Aorta (tissue), 5 donors: ENCODE data around the gene NDUFV2. TPM values are rescaled to one million over a fixed set of nuclear protein-coding genes. Genes with fewer than 3 reads are reported as not detected.
A peak's percentile ranks its signal among the peaks of the same experiment; 100 is the strongest.
"Not testable (repeated sequence)": the region's sequence is repeated elsewhere in the genome, so short reads cannot be mapped to it uniquely, and the experiment has no call there.

Experiments
- ATAC-seq: fragments of 200-7000 bp; cut with Tn5 transposase; one replicate; pipeline ENCODE4 v1.9.1; 2022; ENCODE audit warnings: moderate library complexity; ENCODE audit not compliant: low FRiP score
- DNase-seq, 2 donors: peaks; one replicate each; pipeline ENCODE4 v3.0.0-alpha.2; 2020
- H3K27ac ChIP-seq, 2 donors: one replicate each; pipeline ENCODE4 v1.5.1; 2013; ENCODE audit warnings: low read length in 2 of 2, mild to moderate bottlenecking in 2 of 2, moderate library complexity in 2 of 2, control low read depth in 1 of 2, inconsistent platforms in 1 of 2, low read depth in 1 of 2
- H3K27me3 ChIP-seq, 2 donors: one replicate each; pipeline ENCODE4 v1.6.1; 2013; ENCODE audit warnings: control low read depth in 1 of 2, low read length in 1 of 2, mild to moderate bottlenecking in 1 of 2, moderate library complexity in 1 of 2; ENCODE audit not compliant: insufficient read depth in 2 of 2, control insufficient read depth in 1 of 2
- H3K36me3 ChIP-seq, 2 donors: one replicate each; pipeline ENCODE4 v1.6.1; 2013; ENCODE audit warnings: control low read depth in 1 of 2, low read length in 1 of 2, mild to moderate bottlenecking in 1 of 2; ENCODE audit not compliant: insufficient read depth in 2 of 2, control insufficient read depth in 1 of 2
- H3K4me1 ChIP-seq, 2 donors: one replicate each; pipeline ENCODE4 v1.6.1; 2013; ENCODE audit warnings: low read length in 2 of 2, control low read depth in 1 of 2, mild to moderate bottlenecking in 1 of 2, moderate library complexity in 1 of 2; ENCODE audit not compliant: insufficient read depth in 2 of 2, control insufficient read depth in 1 of 2
- H3K4me3 ChIP-seq, 2 donors: one replicate each; pipeline ENCODE4 v1.5.1; 2013; ENCODE audit warnings: low read length in 2 of 2, control low read depth in 1 of 2, mild to moderate bottlenecking in 1 of 2
- H3K9me3 ChIP-seq: one replicate; pipeline ENCODE4 v1.6.1; 2013; ENCODE audit warnings: mild to moderate bottlenecking, low read length; ENCODE audit not compliant: control insufficient read depth
- WGBS, 2 donors: extraction: QIAGEN DNeasy Blood & Tissue Kit; methylation state at CpG; one replicate each; pipeline ENCODE4 v1.1.7; 2013; 5-methylcytosine and 5-hydroxymethylcytosine counted together
- intact Hi-C, 2 donors: fragments of 100-400 bp; cut with DNase I; formaldehyde crosslinking; loops; one replicate each; pipeline versions ENCODE4 v1.14.2 to v1.15.0; 2022
- polyA plus RNA-seq, 2 donors: library from polyadenylated mRNA; stranded (reverse); fragments of 200-250 nt; gene quantifications; one replicate each; pipeline ENCODE4 v1.2.3, GENCODE V29; 2013
- total RNA-seq, 2 donors: library from RNA; stranded (reverse); fragmentation: NEBNext Ultra II Directional; extraction: Animal tissue kit (Norgen Biotek cat#: 25700); gene quantifications; one replicate each; pipeline ENCODE4 v1.2.1, GENCODE V29; 2021
- donor health status: healthy with polysubstance abuse.
- donor health status: Bipolar disorder and iron deficiency.
- donor health status: DM: no; HTN: no; CAD: no.
- donor health status: DM: no; HTN: no; CAD: no.
- donor health status: DM: yes; HTN: yes; CAD: no.

Gene NDUFV2
- total and polyA plus RNA-seq, 4 donors, result 83.8 to 150 (median 113) TPM

DNA sequence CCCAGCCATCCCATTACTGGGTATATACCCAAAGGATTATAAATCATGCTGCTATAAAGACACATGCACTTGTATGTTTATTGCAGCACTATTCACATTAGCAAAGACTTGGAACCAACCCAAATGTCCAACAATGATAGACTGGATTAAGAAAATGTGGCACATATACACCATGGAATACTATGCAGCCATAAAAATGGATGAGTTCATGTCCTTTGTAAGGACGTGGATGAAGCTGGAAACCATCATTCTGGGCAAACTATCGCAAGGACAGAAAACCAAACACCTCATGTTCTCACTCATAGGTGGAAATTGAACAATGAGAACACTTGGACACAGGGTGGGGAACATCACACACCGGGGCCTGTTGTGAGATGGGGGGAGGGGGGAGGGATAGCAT lies 9.4 kb upstream of the NDUFV2 start:
- H3K9me3 ChIP-seq, ATAC-seq, H3K27ac ChIP-seq, H3K4me3 ChIP-seq, H3K36me3 ChIP-seq, DNase-seq, H3K27me3 ChIP-seq, H3K4me1 ChIP-seq, intact Hi-C loops: not testable (repeated sequence)
- WGBS, 2 donors, result 72 to 93% methylated on average over 3 of the region's 3 CpGs

DNA sequence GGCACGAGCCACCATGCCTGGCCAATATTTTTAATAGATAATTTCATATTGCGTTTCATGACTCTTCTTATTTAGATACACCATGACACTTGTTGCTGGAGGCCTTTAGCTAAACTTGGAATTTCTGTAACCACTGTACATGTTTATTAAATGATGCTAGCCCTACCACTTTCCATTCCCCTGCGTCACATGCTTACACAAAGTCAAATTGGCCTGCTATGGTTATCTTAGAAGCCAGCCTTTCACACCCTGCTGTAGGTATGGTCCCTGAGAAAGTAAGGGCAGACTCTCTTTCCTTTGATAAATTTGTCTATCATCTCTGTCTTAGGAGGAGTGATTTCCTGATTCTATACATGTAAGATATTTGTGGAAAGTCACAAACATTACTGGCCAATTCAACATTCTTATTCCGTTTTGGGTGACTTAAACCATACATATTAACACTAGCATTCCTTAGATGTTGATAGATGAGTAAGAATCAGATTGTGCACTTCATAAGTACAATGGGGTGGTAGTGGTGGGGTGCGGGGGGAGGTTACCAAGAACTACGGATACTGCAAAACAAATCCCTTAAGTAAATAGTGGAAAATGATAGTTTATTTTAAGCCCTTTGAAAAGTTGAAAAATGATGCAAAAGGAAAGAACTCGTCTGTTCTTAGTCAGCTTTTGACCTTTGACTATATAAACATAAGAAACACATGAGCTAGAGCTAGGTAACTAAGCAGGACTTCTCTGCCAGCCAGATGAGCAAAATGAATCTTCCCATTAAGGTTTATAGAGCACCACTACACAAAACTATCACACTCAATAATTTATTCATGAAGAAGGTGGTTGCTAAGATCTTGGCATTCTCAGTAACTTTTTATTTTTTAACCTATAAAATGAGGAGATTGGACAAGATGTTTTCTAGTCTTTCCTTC lies 7.9 kb upstream of the NDUFV2 start:
- no peaks in the 10 kb centered on the region for H3K9me3 ChIP-seq
- no peak for ATAC-seq
- intact Hi-C loops, result no loop called here
- H3K36me3 ChIP-seq, result no peaks in the 10 kb centered on the region
- peaks cover 0 to 2% of the 10 kb centered on the region in 2 donors for H3K4me1 ChIP-seq
- WGBS, 2 donors, result 59 to 64% methylated on average over 7 of the region's 7 CpGs
- no peak overlapping the region for H3K4me3 ChIP-seq
- H3K27me3 ChIP-seq, result no peaks in the 10 kb centered on the region
- H3K27ac ChIP-seq, result no peak overlapping the region
- DNase-seq, result no peak

DNA sequence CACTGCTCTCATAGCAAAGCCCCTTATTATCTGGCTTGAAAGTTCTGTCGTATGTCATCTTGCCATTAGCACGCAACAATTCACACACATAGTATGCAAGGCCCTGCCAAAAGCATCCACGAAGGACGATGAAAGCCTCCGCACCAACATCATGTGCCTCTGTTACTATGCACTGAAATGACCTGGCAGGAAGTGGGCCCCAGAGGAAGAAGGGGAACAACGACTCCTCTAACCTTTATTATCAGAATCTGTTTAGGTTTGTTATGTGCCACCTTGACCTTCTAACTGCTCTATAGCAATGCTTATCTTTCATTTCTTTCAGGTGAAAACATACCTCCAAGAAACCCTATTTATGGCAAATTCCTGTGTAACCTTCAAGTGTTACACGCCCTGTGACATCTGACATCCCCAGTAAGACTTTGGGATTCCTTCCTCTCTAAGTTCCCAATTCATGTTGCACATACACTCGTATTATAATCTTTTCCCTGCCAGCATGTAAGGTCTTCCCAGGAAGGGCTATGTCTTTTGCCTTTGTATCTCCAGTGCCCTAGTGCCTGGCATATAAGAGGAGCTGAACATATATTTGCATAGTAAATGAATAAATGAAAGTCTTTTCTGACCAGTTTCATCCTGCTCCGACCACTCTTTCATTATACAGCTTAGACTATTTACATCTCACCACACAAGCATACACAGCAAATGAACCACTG lies 7.0 kb upstream of the NDUFV2 start:
- H3K9me3 ChIP-seq, result no peaks in the 10 kb centered on the region
- peaks cover 0 to 2% of the 10 kb centered on the region in 2 donors for H3K4me1 ChIP-seq
- ATAC-seq, result no peak
- no peaks in the 10 kb centered on the region for H3K36me3 ChIP-seq
- H3K27ac ChIP-seq, result no peak overlapping the region
- no peaks in the 10 kb centered on the region for H3K27me3 ChIP-seq
- intact Hi-C loops, result no loop called here
- H3K4me3 ChIP-seq, result no peak overlapping the region
- WGBS, 2 donors, result 60 to 62% methylated on average over 9 of the region's 9 CpGs
- no peak for DNase-seq

DNA sequence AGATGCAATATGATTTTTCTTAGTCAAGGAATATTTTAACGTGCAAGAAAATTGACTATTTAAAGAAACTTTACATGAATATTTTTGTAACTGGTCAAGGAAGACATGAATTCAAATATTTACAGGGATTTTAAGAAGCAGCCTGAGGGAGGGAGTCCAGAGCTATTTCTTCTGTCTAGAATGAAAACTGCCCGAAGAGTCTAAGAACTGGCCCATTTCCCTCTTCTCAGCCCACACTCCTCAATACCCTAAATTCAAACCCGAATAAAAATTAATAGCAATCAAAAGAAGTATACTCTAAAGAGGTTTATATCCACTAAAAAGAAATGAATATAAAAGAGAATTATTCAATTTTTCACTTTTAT lies 6.5 kb upstream of the NDUFV2 start:
- Histone ChIP-seq H3K27ac (no peak overlapping the region), H3K9me3 (no peaks in the 10 kb centered on the region), H3K36me3 (no peaks in the 10 kb centered on the region), H3K27me3 (no peaks in the 10 kb centered on the region), H3K4me3 (no peak overlapping the region), H3K4me1 (peaks cover 2 to 4% of the 10 kb centered on the region in 2 donors)
- ATAC-seq (no peak), DNase-seq (no peak)
- intact Hi-C loops, result no loop called here
- 67 to 72% methylated on average over 3 of the region's 3 CpGs for WGBS, 2 donors

DNA sequence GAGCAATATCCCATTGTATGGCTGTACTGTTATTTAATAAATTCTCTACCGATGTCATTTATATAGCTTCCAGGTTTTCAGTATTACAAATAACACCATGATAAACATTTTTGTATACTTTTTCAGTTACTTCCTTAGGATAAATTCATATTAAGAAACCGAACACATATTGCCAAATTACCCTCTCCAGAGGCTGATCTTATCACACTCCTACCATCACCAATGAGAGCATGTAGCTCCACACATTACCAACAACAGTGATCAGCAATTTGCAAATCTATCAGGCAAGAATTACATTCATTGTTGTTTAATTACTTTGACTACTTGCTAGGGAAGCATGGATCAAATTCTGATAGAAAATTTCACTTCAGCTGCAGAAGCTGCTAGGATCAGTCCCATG lies 5.8 kb upstream of the NDUFV2 start:
- intact Hi-C loops, result no loop called here
- no peak for DNase-seq
- no peak for ATAC-seq
- 83 to 88% methylated on average over 2 of the region's 2 CpGs for WGBS, 2 donors
- H3K27me3 ChIP-seq, result no peaks in the 10 kb centered on the region
- H3K4me1 ChIP-seq, result peaks cover 2 to 4% of the 10 kb centered on the region in 2 donors
- H3K4me3 ChIP-seq, result no peak overlapping the region
- H3K27ac ChIP-seq, result no peak overlapping the region
- H3K9me3 ChIP-seq, result no peaks in the 10 kb centered on the region
- no peaks in the 10 kb centered on the region for H3K36me3 ChIP-seq

DNA sequence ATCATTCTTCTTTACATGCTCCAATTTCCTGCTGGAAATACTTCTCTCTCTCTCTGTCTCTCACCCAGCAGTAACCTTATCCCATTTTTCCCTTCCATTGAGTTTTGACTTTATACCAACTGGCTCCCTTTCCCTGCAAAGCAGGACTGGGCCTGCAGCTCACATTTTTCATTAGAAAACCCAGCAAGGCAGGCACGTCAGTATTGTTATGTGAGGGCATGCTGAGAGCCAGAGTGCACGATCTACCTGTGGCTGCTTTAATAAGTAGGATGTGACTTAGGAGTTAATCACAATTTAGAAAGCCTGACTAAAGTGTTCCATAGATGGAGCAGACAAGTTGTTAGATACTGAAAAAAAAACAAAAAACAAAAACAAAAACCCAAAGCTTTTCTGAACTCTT lies 5.2 kb upstream of the NDUFV2 start:
- Histone ChIP-seq H3K36me3 (no peaks in the 10 kb centered on the region), H3K9me3 (no peaks in the 10 kb centered on the region), H3K27ac (no peak overlapping the region), H3K27me3 (no peaks in the 10 kb centered on the region), H3K4me3 (no peak overlapping the region), H3K4me1 (peaks cover 2 to 4% of the 10 kb centered on the region in 2 donors)
- ATAC-seq (no peak), DNase-seq (no peak)
- intact Hi-C loops, result no loop called here
- WGBS, 2 donors, result 51 to 64% methylated on average over 2 of the region's 2 CpGs

DNA sequence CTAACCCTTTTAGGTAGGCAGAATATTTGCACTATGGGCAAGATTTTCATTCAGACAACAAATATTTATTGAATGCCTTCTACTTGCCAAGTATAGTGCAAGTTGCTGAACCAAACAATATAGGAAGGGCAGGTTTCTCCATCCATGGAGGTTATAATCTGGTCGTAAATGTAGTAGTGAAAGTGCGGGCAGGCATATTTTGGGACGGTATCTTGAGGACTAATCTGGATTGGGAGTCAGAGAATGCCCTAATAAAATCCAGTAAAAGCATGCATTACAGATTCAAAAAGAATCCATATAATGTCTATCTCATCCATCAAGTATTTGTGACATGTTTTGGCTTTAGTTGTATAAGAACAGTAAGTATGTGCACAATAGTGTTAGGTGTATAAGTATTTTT lies 1.7 kb upstream of the NDUFV2 start:
- Histone ChIP-seq H3K4me3 (no peak overlapping the region), H3K9me3 (no peaks in the 10 kb centered on the region), H3K36me3 (no peaks in the 10 kb centered on the region), H3K4me1 (peaks cover 0 to 5% of the 10 kb centered on the region in 2 donors), H3K27ac (no peak overlapping the region), H3K27me3 (no peaks in the 10 kb centered on the region)
- intact Hi-C loops, result loop anchor here (2.0 to 5.0 kb wide), 2 partner anchors 28 to 37 kb away; partner anchors contain the start of gene ANKRD12 (in 1 of the 2)
- ATAC-seq (no peak), DNase-seq (no peak)
- 53 to 58% methylated on average over 3 of the region's 3 CpGs for WGBS, 2 donors

DNA sequence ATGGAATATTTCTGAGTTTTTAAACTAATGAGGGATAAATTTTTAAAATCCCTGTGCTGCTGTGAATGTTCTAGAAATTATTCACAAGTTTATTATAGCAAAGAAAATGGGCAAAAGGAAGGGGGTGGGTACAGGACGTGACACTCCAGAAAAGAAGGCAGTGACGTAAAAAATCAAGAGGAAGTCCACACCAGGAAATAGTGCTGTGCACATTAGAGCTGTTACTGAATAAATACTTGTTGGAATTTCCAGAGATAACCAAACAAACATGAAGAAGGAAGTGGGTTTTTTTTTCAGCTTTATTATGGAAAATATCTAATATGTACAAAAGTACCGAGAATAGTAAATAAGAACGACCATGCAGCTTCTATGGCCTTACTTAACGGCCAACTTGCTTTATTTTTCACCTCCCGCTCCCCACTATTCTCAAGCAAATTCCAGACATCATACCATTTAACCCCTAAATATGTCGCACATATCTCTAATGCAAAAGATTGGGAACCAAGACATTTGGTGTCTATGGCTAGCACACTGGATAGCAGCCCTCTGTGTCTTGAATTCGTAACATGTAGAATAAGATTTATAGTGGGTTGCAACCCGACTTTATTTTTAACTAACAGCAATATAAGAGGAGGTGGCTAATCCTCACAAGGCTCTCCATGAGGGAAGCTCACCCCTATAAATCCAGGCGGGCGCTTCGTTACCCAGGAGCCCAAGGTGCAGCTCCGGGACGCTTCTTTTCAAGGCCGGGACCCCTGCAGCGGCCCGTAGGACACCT lies 580 bp upstream of the NDUFV2 start:
- peaks cover 4 to 5% of the 10 kb centered on the region in 2 donors for H3K4me1 ChIP-seq
- H3K27me3 ChIP-seq, result no peaks in the 10 kb centered on the region
- H3K27ac ChIP-seq, result peak overlapping the region; percentile 76 to 96
- H3K4me3 ChIP-seq, result peak overlapping the region; percentile 87 to 97
- no peak for DNase-seq
- intact Hi-C loops, result loop anchor here (1.0 to 5.0 kb wide), 3 partner anchors 29 to 35 kb away; partner anchors contain the start of gene ANKRD12 (in 2 of the 2)
- H3K36me3 ChIP-seq, result no peaks in the 10 kb centered on the region
- peak; percentile 78 for ATAC-seq
- no peaks in the 10 kb centered on the region for H3K9me3 ChIP-seq
- WGBS, 2 donors, result 0 to 1% methylated on average over 17 of the region's 17 CpGs
